Activated gamma-delta T cell (primary cell): ENCODE measurements around the gene IRGC.
A peak's percentile ranks its signal among the peaks of the same experiment; 100 is the strongest.

Experiments used
- DNase-seq: peaks from one replicate; lab custom pipeline; 2025; lab: John Stamatoyannopoulos, UW

The IRGC gene

GRCh38 chr19:43691755-43692154, 24.1 kb upstream of the IRGC start:
- no peak for DNase-seq

- no peak for DNase-seq
Measured at GRCh38 chr19:43692385-43692784, 23.5 kb upstream of the IRGC start.

- DNase-seq = no peak
Measured at GRCh38 chr19:43692877-43693276, 23.0 kb upstream of the IRGC start.

GRCh38 chr19:43694553-43694952, 21.3 kb upstream of the IRGC start:
- DNase-seq = no peak

- no peak for DNase-seq
Measured at GRCh38 chr19:43695985-43696704, 19.7 kb upstream of the IRGC start.

- no peak for DNase-seq
Measured at GRCh38 chr19:43697295-43697694, 18.6 kb upstream of the IRGC start.

- no peak for DNase-seq
Measured at GRCh38 chr19:43699506-43700394, 16.1 kb upstream of the IRGC start.

GRCh38 chr19:43700395-43701000, 15.4 kb upstream of the IRGC start:
- DNase-seq = no peak

GRCh38 chr19:43704002-43704705, 11.7 kb upstream of the IRGC start:
- no peak for DNase-seq

- no peak for DNase-seq
Measured at GRCh38 chr19:43705729-43706128, 10.1 kb upstream of the IRGC start.

- DNase-seq = no peak
Measured at GRCh38 chr19:43707158-43707712, 8.6 kb upstream of the IRGC start.

- no peak for DNase-seq
Measured at GRCh38 chr19:43708716-43709115, 7.2 kb upstream of the IRGC start.

GRCh38 chr19:43711751-43712355, 4.0 kb upstream of the IRGC start:
- no peak for DNase-seq

GRCh38 chr19:43713208-43713607, 2.7 kb upstream of the IRGC start:
- no peak for DNase-seq

- peak; percentile 16 for DNase-seq
Measured at GRCh38 chr19:43718627-43719377, 2.9 kb downstream of the IRGC start.

GRCh38 chr19:43719378-43719868, 3.5 kb downstream of the IRGC start:
- no peak for DNase-seq

GRCh38 chr19:43719918-43720317, 4.0 kb downstream of the IRGC start:
- no peak for DNase-seq

GRCh38 chr19:43720936-43721335, 5.1 kb downstream of the IRGC start:
- no peak for DNase-seq

GRCh38 chr19:43721469-43722048, 5.7 kb downstream of the IRGC start:
- DNase-seq = no peak

- DNase-seq = no peak
Measured at GRCh38 chr19:43723588-43723987, 7.7 kb downstream of the IRGC start.
